Measurements from ENCODE around the gene PFAS.

DNA sequence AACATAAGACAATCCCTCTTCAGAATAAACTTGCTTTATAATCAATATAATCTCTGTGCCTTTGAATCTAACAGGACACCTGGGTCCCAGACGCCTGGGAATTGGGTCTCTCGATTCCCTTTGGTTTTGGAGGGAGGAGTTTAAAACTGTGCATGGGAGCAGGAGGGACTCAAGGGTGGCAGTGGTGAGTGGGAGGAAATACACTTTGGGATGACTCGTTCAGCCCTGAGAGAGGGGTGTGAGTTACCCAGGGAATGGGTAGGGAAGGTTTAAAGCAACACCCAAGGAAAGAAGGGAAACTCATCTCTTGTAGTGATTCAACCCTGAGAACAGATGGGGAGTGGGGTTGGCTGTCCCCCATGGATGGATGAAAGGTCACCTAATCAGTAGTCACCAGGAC, 41.0 kb downstream of the PFAS start:
- TF ChIP-seq, protein P1, sequence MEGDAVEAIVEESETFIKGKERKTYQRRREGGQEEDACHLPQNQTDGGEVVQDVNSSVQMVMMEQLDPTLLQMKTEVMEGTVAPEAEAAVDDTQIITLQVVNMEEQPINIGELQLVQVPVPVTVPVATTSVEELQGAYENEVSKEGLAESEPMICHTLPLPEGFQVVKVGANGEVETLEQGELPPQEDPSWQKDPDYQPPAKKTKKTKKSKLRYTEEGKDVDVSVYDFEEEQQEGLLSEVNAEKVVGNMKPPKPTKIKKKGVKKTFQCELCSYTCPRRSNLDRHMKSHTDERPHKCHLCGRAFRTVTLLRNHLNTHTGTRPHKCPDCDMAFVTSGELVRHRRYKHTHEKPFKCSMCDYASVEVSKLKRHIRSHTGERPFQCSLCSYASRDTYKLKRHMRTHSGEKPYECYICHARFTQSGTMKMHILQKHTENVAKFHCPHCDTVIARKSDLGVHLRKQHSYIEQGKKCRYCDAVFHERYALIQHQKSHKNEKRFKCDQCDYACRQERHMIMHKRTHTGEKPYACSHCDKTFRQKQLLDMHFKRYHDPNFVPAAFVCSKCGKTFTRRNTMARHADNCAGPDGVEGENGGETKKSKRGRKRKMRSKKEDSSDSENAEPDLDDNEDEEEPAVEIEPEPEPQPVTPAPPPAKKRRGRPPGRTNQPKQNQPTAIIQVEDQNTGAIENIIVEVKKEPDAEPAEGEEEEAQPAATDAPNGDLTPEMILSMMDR (conservative IDR thresholded peaks at IDR 0.05; ENCODE audit: low read depth in 2 of 2) = no peak
- TF ChIP-seq POLR2AphosphoS5 (IDR thresholded peaks at IDR 0.05; ENCODE audit: low read depth) (no peak), JUNB (IDR thresholded peaks at IDR 0.05; ENCODE audit: unreplicated experiment) (no peak), STAT1 (IDR thresholded peaks at IDR 0.05; ENCODE audit: unreplicated experiment) (no peak), CREB1 (CRISPR knock-in tag; IDR thresholded peaks at IDR 0.05; ENCODE audit: low read depth) (no peak), EZH2phosphoT487 (IDR thresholded peaks at IDR 0.05; ENCODE audit: unreplicated experiment) (no peak), EZH2 (IDR thresholded peaks at IDR 0.05; ENCODE audit: low read depth, unreplicated experiment) (no peak)
- TF ChIP-seq, protein P2, sequence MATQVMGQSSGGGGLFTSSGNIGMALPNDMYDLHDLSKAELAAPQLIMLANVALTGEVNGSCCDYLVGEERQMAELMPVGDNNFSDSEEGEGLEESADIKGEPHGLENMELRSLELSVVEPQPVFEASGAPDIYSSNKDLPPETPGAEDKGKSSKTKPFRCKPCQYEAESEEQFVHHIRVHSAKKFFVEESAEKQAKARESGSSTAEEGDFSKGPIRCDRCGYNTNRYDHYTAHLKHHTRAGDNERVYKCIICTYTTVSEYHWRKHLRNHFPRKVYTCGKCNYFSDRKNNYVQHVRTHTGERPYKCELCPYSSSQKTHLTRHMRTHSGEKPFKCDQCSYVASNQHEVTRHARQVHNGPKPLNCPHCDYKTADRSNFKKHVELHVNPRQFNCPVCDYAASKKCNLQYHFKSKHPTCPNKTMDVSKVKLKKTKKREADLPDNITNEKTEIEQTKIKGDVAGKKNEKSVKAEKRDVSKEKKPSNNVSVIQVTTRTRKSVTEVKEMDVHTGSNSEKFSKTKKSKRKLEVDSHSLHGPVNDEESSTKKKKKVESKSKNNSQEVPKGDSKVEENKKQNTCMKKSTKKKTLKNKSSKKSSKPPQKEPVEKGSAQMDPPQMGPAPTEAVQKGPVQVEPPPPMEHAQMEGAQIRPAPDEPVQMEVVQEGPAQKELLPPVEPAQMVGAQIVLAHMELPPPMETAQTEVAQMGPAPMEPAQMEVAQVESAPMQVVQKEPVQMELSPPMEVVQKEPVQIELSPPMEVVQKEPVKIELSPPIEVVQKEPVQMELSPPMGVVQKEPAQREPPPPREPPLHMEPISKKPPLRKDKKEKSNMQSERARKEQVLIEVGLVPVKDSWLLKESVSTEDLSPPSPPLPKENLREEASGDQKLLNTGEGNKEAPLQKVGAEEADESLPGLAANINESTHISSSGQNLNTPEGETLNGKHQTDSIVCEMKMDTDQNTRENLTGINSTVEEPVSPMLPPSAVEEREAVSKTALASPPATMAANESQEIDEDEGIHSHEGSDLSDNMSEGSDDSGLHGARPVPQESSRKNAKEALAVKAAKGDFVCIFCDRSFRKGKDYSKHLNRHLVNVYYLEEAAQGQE (IDR thresholded peaks at IDR 0.05; ENCODE audit: unreplicated experiment) = no peak
- TF ChIP-seq, protein P3, sequence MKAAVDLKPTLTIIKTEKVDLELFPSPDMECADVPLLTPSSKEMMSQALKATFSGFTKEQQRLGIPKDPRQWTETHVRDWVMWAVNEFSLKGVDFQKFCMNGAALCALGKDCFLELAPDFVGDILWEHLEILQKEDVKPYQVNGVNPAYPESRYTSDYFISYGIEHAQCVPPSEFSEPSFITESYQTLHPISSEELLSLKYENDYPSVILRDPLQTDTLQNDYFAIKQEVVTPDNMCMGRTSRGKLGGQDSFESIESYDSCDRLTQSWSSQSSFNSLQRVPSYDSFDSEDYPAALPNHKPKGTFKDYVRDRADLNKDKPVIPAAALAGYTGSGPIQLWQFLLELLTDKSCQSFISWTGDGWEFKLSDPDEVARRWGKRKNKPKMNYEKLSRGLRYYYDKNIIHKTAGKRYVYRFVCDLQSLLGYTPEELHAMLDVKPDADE (IDR thresholded peaks at IDR 0.05) = no peak

Data from GM23338 (cell line).